Stimulated activated CD4-positive, alpha-beta T cell treated with anti-CD3 and anti-CD28 coated beads, TNF-alpha, amount 100 ng/mL, for 48 hours (primary cell): ENCODE measurements around the gene CHST13.
"Not testable (repeated sequence)": the region's sequence is repeated elsewhere in the genome, so short reads cannot be mapped to it uniquely, and the experiment has no call there.

ENCODE experiments used
- DNase-seq, 3 donors: peaks; one replicate each; pipeline ENCODE4 v3.0.0-alpha.2; 2020; ENCODE audit warnings: low read depth in 3 of 3

The CHST13 gene

GRCh38 chr3:126582311-126582710 lies 58.4 kb downstream of the CHST13 start:
- DNase-seq, result no peak

- not testable (repeated sequence) for DNase-seq
These were observed 67.6 kb downstream of the CHST13 start for GRCh38 chr3:126591515-126591914.
